Uterus (tissue), 2 donors: Measurements from ENCODE around the gene ADAMTS14.

Experiments
- CTCF ChIP-seq, 4 experiments: fragments of 200-600 bp in 2 of 4; fragments of 450-650 bp in 2 of 4; sonication (generic) in 2 of 4; IDR thresholded peaks; one replicate each; pipeline ENCODE4 v1.5.1; 2016 to 2019; ENCODE audit warnings: antibody characterized with exemption in 4 of 4, mild to moderate bottlenecking in 2 of 4, moderate library complexity in 1 of 4
- POLR2A ChIP-seq, 2 donors: fragments of 450-650 bp; IDR thresholded peaks; one replicate each; pipeline ENCODE4 v1.6.1; 2016; ENCODE audit warnings: antibody characterized with exemption in 2 of 2, mild to moderate bottlenecking in 1 of 2, moderate library complexity in 1 of 2

- TF ChIP-seq CTCF (IDR thresholded peaks at IDR 0.05) (no peak), POLR2A (IDR thresholded peaks at IDR 0.05) (no peak)
These were observed 19.8 kb downstream of the ADAMTS14 start for GRCh38 chr10:70692043-70692603.
